ENCODE measurements around the gene CCDC116. TPM values are rescaled to one million over a fixed set of nuclear protein-coding genes. Genes with fewer than 3 reads are reported as not detected.

CCDC116 gene
- total and polyA plus RNA-seq, 2 experiments from 2014 or later = 0.14 TPM; not detected in 1

DNA sequence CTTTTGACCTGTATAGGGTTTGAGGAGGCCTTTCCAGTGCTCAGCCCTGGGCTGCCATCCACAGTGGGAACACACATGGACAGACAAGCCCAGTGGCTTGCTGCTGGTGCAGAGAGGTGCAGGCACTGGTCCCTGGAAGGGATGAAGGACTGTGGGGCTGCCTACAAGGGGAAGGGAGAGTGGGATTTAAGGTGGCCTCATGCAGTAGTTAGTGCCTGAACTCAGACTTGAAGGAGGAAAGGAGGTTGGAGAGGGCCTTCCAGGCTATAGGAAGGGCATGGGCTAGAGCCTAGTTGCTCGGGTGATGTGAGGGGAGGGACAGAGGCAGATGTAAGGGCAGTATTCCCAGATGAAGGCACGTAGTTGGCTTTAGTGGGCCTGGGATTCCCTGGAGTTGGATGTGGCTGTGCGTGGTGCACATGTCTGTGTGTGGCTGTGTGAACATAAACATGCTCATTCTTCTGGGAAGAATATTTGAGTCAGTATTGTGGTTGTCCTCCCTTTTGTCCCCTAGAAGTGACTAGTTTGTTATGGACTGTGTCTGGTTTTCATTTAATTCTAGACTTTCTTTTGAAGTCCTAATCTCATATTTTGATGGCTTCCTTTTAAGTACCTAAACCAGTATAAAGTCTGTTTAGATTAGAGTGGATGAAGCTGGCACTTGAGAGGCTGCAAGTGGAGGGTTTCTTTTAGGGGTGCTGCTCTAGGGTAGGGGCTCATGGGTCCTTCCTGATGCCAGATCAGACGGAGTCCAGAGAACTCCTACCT is 21.2 kb upstream of the CCDC116 start:
- H2AFZ ChIP-seq = no peak overlapping the region
- H3K4me2 ChIP-seq = no peak overlapping the region
- H3K27ac ChIP-seq (ENCODE audit: low read depth) = no peak overlapping the region
- Mint-ChIP-seq H3K4me3 (no peak overlapping the region), H3K27ac (no peak overlapping the region), H3K4me1 (peaks cover 4% of the 10 kb centered on the region; the same call in 1 of the 3 replicates), H3K27me3 (ENCODE audit: insufficient read depth, low read depth, poor library complexity) (peaks cover 5% of the 10 kb centered on the region), H3K36me3 (ENCODE audit: low read depth) (peaks cover 65% of the 10 kb centered on the region), H3K9me3 (no peaks in the 10 kb centered on the region; the same call in 2 of the 3 replicates)
- H3K79me2 ChIP-seq (replicated peaks; ENCODE audit: insufficient read depth) = peaks cover 94% of the 10 kb centered on the region
- H3K36me3 ChIP-seq (ENCODE audit: insufficient read depth) = peaks cover 4% of the 10 kb centered on the region; the same call in 1 of the 2 replicates
- no peaks in the 10 kb centered on the region for H3K4me1 ChIP-seq (ENCODE audit: insufficient read depth)
- H3K9me2 ChIP-seq (ENCODE audit: insufficient read depth) = no peaks in the 10 kb centered on the region
- TF ChIP-seq, protein P1, sequence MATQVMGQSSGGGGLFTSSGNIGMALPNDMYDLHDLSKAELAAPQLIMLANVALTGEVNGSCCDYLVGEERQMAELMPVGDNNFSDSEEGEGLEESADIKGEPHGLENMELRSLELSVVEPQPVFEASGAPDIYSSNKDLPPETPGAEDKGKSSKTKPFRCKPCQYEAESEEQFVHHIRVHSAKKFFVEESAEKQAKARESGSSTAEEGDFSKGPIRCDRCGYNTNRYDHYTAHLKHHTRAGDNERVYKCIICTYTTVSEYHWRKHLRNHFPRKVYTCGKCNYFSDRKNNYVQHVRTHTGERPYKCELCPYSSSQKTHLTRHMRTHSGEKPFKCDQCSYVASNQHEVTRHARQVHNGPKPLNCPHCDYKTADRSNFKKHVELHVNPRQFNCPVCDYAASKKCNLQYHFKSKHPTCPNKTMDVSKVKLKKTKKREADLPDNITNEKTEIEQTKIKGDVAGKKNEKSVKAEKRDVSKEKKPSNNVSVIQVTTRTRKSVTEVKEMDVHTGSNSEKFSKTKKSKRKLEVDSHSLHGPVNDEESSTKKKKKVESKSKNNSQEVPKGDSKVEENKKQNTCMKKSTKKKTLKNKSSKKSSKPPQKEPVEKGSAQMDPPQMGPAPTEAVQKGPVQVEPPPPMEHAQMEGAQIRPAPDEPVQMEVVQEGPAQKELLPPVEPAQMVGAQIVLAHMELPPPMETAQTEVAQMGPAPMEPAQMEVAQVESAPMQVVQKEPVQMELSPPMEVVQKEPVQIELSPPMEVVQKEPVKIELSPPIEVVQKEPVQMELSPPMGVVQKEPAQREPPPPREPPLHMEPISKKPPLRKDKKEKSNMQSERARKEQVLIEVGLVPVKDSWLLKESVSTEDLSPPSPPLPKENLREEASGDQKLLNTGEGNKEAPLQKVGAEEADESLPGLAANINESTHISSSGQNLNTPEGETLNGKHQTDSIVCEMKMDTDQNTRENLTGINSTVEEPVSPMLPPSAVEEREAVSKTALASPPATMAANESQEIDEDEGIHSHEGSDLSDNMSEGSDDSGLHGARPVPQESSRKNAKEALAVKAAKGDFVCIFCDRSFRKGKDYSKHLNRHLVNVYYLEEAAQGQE (IDR thresholded peaks at IDR 0.05; ENCODE audit: unreplicated experiment) = no peak
- TF ChIP-seq ZNF114 (CRISPR knock-in tag; IDR thresholded peaks at IDR 0.05) (no peak), CREB1 (CRISPR knock-in tag; IDR thresholded peaks at IDR 0.05; ENCODE audit: low read depth) (no peak), EZH2phosphoT487 (IDR thresholded peaks at IDR 0.05; ENCODE audit: unreplicated experiment) (no peak), EZH2 (IDR thresholded peaks at IDR 0.05; ENCODE audit: low read depth, unreplicated experiment) (no peak), JUNB (IDR thresholded peaks at IDR 0.05; ENCODE audit: unreplicated experiment) (no peak), NANOG (IDR thresholded peaks at IDR 0.05; ENCODE audit: borderline replicate concordance) (no peak), POLR2AphosphoS5 (IDR thresholded peaks at IDR 0.05; ENCODE audit: low read depth) (no peak)
- TF ChIP-seq, protein P2, sequence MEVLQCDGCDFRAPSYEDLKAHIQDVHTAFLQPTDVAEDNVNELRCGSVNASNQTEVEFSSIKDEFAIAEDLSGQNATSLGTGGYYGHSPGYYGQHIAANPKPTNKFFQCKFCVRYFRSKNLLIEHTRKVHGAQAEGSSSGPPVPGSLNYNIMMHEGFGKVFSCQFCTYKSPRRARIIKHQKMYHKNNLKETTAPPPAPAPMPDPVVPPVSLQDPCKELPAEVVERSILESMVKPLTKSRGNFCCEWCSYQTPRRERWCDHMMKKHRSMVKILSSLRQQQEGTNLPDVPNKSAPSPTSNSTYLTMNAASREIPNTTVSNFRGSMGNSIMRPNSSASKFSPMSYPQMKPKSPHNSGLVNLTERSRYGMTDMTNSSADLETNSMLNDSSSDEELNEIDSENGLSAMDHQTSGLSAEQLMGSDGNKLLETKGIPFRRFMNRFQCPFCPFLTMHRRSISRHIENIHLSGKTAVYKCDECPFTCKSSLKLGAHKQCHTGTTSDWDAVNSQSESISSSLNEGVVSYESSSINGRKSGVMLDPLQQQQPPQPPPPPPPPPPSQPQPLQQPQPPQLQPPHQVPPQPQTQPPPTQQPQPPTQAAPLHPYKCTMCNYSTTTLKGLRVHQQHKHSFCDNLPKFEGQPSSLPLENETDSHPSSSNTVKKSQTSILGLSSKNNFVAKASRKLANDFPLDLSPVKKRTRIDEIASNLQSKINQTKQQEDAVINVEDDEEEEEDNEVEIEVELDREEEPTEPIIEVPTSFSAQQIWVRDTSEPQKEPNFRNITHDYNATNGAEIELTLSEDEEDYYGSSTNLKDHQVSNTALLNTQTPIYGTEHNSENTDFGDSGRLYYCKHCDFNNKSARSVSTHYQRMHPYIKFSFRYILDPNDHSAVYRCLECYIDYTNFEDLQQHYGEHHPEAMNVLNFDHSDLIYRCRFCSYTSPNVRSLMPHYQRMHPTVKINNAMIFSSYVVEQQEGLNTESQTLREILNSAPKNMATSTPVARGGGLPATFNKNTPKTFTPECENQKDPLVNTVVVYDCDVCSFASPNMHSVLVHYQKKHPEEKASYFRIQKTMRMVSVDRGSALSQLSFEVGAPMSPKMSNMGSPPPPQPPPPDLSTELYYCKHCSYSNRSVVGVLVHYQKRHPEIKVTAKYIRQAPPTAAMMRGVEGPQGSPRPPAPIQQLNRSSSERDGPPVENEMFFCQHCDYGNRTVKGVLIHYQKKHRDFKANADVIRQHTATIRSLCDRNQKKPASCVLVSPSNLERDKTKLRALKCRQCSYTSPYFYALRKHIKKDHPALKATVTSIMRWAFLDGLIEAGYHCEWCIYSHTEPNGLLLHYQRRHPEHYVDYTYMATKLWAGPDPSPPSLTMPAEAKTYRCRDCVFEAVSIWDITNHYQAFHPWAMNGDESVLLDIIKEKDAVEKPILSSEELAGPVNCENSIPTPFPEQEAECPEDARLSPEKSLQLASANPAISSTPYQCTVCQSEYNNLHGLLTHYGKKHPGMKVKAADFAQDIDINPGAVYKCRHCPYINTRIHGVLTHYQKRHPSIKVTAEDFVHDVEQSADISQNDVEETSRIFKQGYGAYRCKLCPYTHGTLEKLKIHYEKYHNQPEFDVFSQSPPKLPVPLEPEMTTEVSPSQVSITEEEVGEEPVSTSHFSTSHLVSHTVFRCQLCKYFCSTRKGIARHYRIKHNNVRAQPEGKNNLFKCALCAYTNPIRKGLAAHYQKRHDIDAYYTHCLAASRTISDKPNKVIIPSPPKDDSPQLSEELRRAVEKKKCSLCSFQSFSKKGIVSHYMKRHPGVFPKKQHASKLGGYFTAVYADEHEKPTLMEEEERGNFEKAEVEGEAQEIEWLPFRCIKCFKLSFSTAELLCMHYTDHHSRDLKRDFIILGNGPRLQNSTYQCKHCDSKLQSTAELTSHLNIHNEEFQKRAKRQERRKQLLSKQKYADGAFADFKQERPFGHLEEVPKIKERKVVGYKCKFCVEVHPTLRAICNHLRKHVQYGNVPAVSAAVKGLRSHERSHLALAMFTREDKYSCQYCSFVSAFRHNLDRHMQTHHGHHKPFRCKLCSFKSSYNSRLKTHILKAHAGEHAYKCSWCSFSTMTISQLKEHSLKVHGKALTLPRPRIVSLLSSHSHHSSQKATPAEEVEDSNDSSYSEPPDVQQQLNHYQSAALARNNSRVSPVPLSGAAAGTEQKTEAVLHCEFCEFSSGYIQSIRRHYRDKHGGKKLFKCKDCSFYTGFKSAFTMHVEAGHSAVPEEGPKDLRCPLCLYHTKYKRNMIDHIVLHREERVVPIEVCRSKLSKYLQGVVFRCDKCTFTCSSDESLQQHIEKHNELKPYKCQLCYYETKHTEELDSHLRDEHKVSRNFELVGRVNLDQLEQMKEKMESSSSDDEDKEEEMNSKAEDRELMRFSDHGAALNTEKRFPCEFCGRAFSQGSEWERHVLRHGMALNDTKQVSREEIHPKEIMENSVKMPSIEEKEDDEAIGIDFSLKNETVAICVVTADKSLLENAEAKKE (CRISPR knock-in tag; IDR thresholded peaks at IDR 0.05) = no peak
- TF ChIP-seq, protein P3, sequence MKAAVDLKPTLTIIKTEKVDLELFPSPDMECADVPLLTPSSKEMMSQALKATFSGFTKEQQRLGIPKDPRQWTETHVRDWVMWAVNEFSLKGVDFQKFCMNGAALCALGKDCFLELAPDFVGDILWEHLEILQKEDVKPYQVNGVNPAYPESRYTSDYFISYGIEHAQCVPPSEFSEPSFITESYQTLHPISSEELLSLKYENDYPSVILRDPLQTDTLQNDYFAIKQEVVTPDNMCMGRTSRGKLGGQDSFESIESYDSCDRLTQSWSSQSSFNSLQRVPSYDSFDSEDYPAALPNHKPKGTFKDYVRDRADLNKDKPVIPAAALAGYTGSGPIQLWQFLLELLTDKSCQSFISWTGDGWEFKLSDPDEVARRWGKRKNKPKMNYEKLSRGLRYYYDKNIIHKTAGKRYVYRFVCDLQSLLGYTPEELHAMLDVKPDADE (IDR thresholded peaks at IDR 0.05) = no peak
- TF ChIP-seq, protein P4, sequence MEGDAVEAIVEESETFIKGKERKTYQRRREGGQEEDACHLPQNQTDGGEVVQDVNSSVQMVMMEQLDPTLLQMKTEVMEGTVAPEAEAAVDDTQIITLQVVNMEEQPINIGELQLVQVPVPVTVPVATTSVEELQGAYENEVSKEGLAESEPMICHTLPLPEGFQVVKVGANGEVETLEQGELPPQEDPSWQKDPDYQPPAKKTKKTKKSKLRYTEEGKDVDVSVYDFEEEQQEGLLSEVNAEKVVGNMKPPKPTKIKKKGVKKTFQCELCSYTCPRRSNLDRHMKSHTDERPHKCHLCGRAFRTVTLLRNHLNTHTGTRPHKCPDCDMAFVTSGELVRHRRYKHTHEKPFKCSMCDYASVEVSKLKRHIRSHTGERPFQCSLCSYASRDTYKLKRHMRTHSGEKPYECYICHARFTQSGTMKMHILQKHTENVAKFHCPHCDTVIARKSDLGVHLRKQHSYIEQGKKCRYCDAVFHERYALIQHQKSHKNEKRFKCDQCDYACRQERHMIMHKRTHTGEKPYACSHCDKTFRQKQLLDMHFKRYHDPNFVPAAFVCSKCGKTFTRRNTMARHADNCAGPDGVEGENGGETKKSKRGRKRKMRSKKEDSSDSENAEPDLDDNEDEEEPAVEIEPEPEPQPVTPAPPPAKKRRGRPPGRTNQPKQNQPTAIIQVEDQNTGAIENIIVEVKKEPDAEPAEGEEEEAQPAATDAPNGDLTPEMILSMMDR (conservative IDR thresholded peaks at IDR 0.05; ENCODE audit: low read depth in 2 of 2) = no peak
- DNase-seq (ENCODE audit: low spot score) (no peak), ATAC-seq (no peak)
- no peak overlapping the region for H3K4me3 ChIP-seq
- no peaks in the 10 kb centered on the region for H3K27me3 ChIP-seq (ENCODE audit: insufficient read depth)
- peaks cover 7% of the 10 kb centered on the region; the same call in 1 of the 2 replicates for H3F3A ChIP-seq (replicated peaks; ENCODE audit: low read depth)
- peaks cover 62% of the 10 kb centered on the region for H4K20me1 ChIP-seq (replicated peaks; ENCODE audit: insufficient read depth)

Measured in GM23338 (cell line).